Activated CD4-positive, alpha-beta memory T cell treated with anti-CD3 and anti-CD28 coated beads for 36 hours (primary cell): Measurements from ENCODE around the gene FYN. TPM values are rescaled to one million over a fixed set of nuclear protein-coding genes. Genes with fewer than 3 reads are reported as not detected.
"Not testable (repeated sequence)": the region's sequence is repeated elsewhere in the genome, so short reads cannot be mapped to it uniquely, and the experiment has no call there.

Experiments used
- CTCF ChIA-PET: fragments of 350-600 bp; sonication (Branson Sonifier 250); formaldehyde crosslinking; loops from one replicate; lab custom pipeline; 2021; ENCODE audit warnings: antibody characterized with exemption, inconsistent platforms; lab: Charles Lee
- POLR2A ChIA-PET: fragments of 350-600 bp; sonication (Branson Sonifier 250); formaldehyde crosslinking; loops from one replicate; lab custom pipeline; 2021; ENCODE audit warnings: antibody characterized with exemption; lab: Charles Lee
- DNase-seq: peaks from one replicate; pipeline ENCODE4 v3.0.0-alpha.2; 2020
- H3K27ac Mint-ChIP-seq: one replicate; pipeline ENCODE4 v1.8.0; 2021; ENCODE audit warnings: mixed read lengths
- H3K27me3 Mint-ChIP-seq: one replicate; pipeline ENCODE4 v1.8.0; 2021; ENCODE audit warnings: mixed read lengths
- H3K36me3 Mint-ChIP-seq: one replicate; pipeline ENCODE4 v1.8.0; 2021; ENCODE audit warnings: mixed read lengths
- H3K4me1 Mint-ChIP-seq: one replicate; pipeline ENCODE4 v1.8.0; 2021; ENCODE audit warnings: low read depth, mixed read lengths
- H3K4me3 Mint-ChIP-seq: one replicate; pipeline ENCODE4 v1.8.0; 2021; ENCODE audit warnings: mild to moderate bottlenecking, mixed read lengths
- H3K9me3 Mint-ChIP-seq: one replicate; pipeline ENCODE4 v1.8.0; 2021; ENCODE audit warnings: mixed read lengths
- intact Hi-C: fragments of 100-400 bp; cut with micrococcal nuclease; formaldehyde crosslinking; loops from one replicate; pipeline ENCODE4 v1.15.1; 2023
- total RNA-seq, 2 experiments: library from RNA; stranded (reverse); gene quantifications; one replicate each; pipeline ENCODE4 v1.2.3, GENCODE V29; 2021

The FYN gene
- total RNA-seq, 2 experiments from 2014 or later = 353 to 365 TPM

GRCh38 chr6:111686249-111686931, 186.9 kb downstream of the FYN start:
- H3K36me3 Mint-ChIP-seq = peaks cover 75% of the 10 kb centered on the region
- H3K4me3 Mint-ChIP-seq = no peak overlapping the region
- intact Hi-C loops = no loop called here
- CTCF ChIA-PET = interaction anchor here (0.7 to 1.4 kb wide), 2 partner anchors 36 to 427 kb away, joined by 3 read pairs; no protein-coding TSS in a partner anchor
- no peak for DNase-seq
- peaks cover 66% of the 10 kb centered on the region for H3K4me1 Mint-ChIP-seq
- peak overlapping the region; percentile 24 for H3K27ac Mint-ChIP-seq
- no peaks in the 10 kb centered on the region for H3K27me3 Mint-ChIP-seq
- no peaks in the 10 kb centered on the region for H3K9me3 Mint-ChIP-seq
- POLR2A ChIA-PET = no interaction called here

GRCh38 chr6:111685526-111685925, 187.7 kb downstream of the FYN start:
- peaks cover 69% of the 10 kb centered on the region for H3K4me1 Mint-ChIP-seq
- H3K9me3 Mint-ChIP-seq = no peaks in the 10 kb centered on the region
- no peak overlapping the region for H3K4me3 Mint-ChIP-seq
- DNase-seq = no peak
- peaks cover 72% of the 10 kb centered on the region for H3K36me3 Mint-ChIP-seq
- peak overlapping the region; percentile 47 for H3K27ac Mint-ChIP-seq
- CTCF ChIA-PET = interaction anchor here (1.4 kb wide), 1 partner anchor 37 kb away, joined by 3 read pairs; no protein-coding TSS in a partner anchor
- intact Hi-C loops = no loop called here
- POLR2A ChIA-PET = no interaction called here
- no peaks in the 10 kb centered on the region for H3K27me3 Mint-ChIP-seq

DNA sequence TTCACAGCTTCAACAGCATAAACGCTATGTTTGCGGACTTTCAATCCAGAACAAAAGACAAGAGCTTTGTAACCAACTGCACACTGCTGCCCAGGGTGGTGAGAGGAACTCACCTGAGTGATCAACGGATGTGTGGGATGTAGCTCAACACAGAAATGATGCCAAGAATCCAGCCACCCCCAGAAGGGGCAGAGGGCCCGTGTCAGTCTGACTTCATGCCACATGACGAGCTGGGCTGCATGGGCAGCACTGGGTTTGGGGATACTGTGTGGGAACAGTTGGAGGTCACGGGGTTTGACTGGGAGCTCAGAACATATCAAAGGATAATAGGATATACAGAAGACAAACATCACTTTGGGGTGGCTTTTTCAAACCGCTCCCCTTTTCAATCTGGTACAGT, 188.2 kb downstream of the FYN start:
- H3K4me1 Mint-ChIP-seq = peaks cover 74% of the 10 kb centered on the region
- no peak overlapping the region for H3K4me3 Mint-ChIP-seq
- no peaks in the 10 kb centered on the region for H3K27me3 Mint-ChIP-seq
- H3K9me3 Mint-ChIP-seq = no peaks in the 10 kb centered on the region
- H3K36me3 Mint-ChIP-seq = peaks cover 72% of the 10 kb centered on the region
- CTCF ChIA-PET = interaction anchor here (0.7 to 1.4 kb wide), 2 partner anchors 37 to 426 kb away, joined by 3 read pairs; a partner anchor contains a TSS
- intact Hi-C loops = no loop called here
- peak overlapping the region; percentile 47 for H3K27ac Mint-ChIP-seq
- POLR2A ChIA-PET = interaction anchor here (0.6 kb wide), 1 partner anchor 362 kb away, joined by 3 read pairs; no protein-coding TSS in a partner anchor
- DNase-seq = no peak

GRCh38 chr6:111683749-111684267, 189.4 kb downstream of the FYN start:
- H3K27me3 Mint-ChIP-seq = no peaks in the 10 kb centered on the region
- POLR2A ChIA-PET = no interaction called here
- intact Hi-C loops = no loop called here
- no peak for DNase-seq
- peak overlapping the region; percentile 72 for H3K27ac Mint-ChIP-seq
- peaks cover 80% of the 10 kb centered on the region for H3K4me1 Mint-ChIP-seq
- peaks cover 73% of the 10 kb centered on the region for H3K36me3 Mint-ChIP-seq
- CTCF ChIA-PET = no interaction called here
- H3K4me3 Mint-ChIP-seq = no peak overlapping the region
- no peaks in the 10 kb centered on the region for H3K9me3 Mint-ChIP-seq

GRCh38 chr6:111683157-111683556, 190.1 kb downstream of the FYN start:
- POLR2A ChIA-PET = no interaction called here
- CTCF ChIA-PET = interaction anchor here (1.0 to 1.2 kb wide), 2 partner anchors 14 to 360 kb away, joined by 3 to 4 read pairs; no protein-coding TSS in a partner anchor
- Mint-ChIP-seq H3K36me3 (peaks cover 75% of the 10 kb centered on the region), H3K9me3 (no peaks in the 10 kb centered on the region), H3K27me3 (no peaks in the 10 kb centered on the region), H3K4me3 (no peak overlapping the region), H3K4me1 (peaks cover 83% of the 10 kb centered on the region), H3K27ac (peak overlapping the region; percentile 72)
- DNase-seq = no peak
- intact Hi-C loops = no loop called here

- H3K4me1 Mint-ChIP-seq = peaks cover 79% of the 10 kb centered on the region
These were observed 191.4 kb downstream of the FYN start for GRCh38 chr6:111681860-111682259.

GRCh38 chr6:111680811-111681609, 192.2 kb downstream of the FYN start:
- H3K27me3 Mint-ChIP-seq, DNase-seq, H3K4me3 Mint-ChIP-seq, intact Hi-C loops, POLR2A ChIA-PET, H3K9me3 Mint-ChIP-seq: not testable (repeated sequence)
- H3K27ac Mint-ChIP-seq = peak overlapping the region; percentile 49
- peaks cover 78% of the 10 kb centered on the region for H3K4me1 Mint-ChIP-seq
- peaks cover 73% of the 10 kb centered on the region for H3K36me3 Mint-ChIP-seq
- CTCF ChIA-PET = interaction anchor here (1.2 kb wide), 1 partner anchor 422 kb away, joined by 3 read pairs; a partner anchor contains a TSS

More at GRCh38 chr6:111681860-111682259, 191.4 kb downstream of the FYN start:
- H3K27me3 Mint-ChIP-seq = no peaks in the 10 kb centered on the region
- intact Hi-C loops = no loop called here
- ChIA-PET POLR2A (no interaction called here), CTCF (interaction anchor here (1.0 to 1.2 kb wide), 3 partner anchors 15 to 423 kb away, joined by 3 to 4 read pairs (median 3); a partner anchor contains a TSS)
- H3K4me3 Mint-ChIP-seq = no peak overlapping the region
- peaks cover 70% of the 10 kb centered on the region for H3K36me3 Mint-ChIP-seq
- H3K27ac Mint-ChIP-seq = peak overlapping the region; percentile 19
- DNase-seq = no peak
- no peaks in the 10 kb centered on the region for H3K9me3 Mint-ChIP-seq

GRCh38 chr6:111680015-111680712, 193.1 kb downstream of the FYN start:
- H3K4me1 Mint-ChIP-seq = peaks cover 70% of the 10 kb centered on the region
- CTCF ChIA-PET = interaction anchor here (1.1 kb wide), 1 partner anchor 483 kb away, joined by 4 read pairs; no protein-coding TSS in a partner anchor

GRCh38 chr6:111679126-111679858, 194.0 kb downstream of the FYN start:
- H3K4me1 Mint-ChIP-seq = peaks cover 61% of the 10 kb centered on the region
- ChIA-PET CTCF (interaction anchor here (1.1 kb wide), 1 partner anchor 484 kb away, joined by 4 read pairs; no protein-coding TSS in a partner anchor), POLR2A (no interaction called here)
- no peaks in the 10 kb centered on the region for H3K9me3 Mint-ChIP-seq
- H3K4me3 Mint-ChIP-seq = no peak overlapping the region
- peak overlapping the region; percentile 52 for H3K27ac Mint-ChIP-seq
- H3K27me3 Mint-ChIP-seq = no peaks in the 10 kb centered on the region
- peaks cover 68% of the 10 kb centered on the region for H3K36me3 Mint-ChIP-seq
- no peak for DNase-seq
- intact Hi-C loops = no loop called here

More at GRCh38 chr6:111680015-111680712, 193.1 kb downstream of the FYN start:
- H3K36me3 Mint-ChIP-seq = peaks cover 70% of the 10 kb centered on the region
- POLR2A ChIA-PET = no interaction called here
- no peak overlapping the region for H3K4me3 Mint-ChIP-seq
- H3K27me3 Mint-ChIP-seq = no peaks in the 10 kb centered on the region
- H3K27ac Mint-ChIP-seq = peak overlapping the region; percentile 52
- intact Hi-C loops = no loop called here
- no peak for DNase-seq
- no peaks in the 10 kb centered on the region for H3K9me3 Mint-ChIP-seq

DNA sequence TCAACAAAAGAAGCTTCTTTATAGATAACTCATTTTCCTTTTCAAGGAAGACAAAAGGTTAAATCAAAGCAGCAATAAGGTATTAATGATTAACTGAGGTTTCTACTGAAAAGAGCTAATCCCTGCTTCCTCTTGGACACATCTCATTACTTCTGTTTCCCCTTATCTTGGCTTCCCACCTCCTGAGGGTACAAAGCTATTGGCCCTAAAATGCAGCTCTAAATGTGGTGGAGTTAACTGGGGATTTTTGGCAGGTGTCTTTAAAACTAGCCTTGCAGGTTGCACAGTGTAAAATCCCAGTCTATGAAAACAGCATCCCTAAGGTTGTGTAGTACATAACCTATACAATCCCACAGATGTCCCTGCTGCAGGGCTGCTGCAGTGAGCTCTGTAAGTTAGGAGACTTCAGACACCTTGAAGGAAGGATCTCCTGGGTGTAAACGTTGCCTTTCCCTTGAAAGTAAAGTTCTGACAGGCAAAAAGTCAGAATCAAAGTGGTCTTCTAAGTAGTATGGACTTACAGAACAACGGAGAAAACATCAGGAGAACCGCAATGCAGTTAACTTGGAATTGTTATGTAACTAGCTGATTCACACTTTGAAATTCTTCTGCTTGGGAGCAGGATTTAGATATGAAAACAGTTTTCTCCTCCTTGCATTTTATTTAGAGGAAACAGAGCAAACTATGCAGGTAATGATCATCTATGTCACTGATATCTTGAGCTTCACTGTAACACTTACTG, 195.8 kb downstream of the FYN start:
- Mint-ChIP-seq H3K27ac (peak overlapping the region; percentile 23), H3K4me1 (peaks cover 45% of the 10 kb centered on the region)

More for the DNA sequence above, 195.8 kb downstream of the FYN start:
- intact Hi-C loops = no loop called here
- Mint-ChIP-seq H3K9me3 (no peaks in the 10 kb centered on the region), H3K27me3 (no peaks in the 10 kb centered on the region), H3K36me3 (peaks cover 73% of the 10 kb centered on the region), H3K4me3 (no peak overlapping the region)
- CTCF ChIA-PET = interaction anchor here (0.7 to 1.2 kb wide), 4 partner anchors 11 to 367 kb away, joined by 3 read pairs; no protein-coding TSS in a partner anchor
- DNase-seq = no peak
- POLR2A ChIA-PET = interaction anchor here (0.6 to 0.7 kb wide), 2 partner anchors 90 to 196 kb away, joined by 3 read pairs; partner anchors contain the start of gene FYN
